Fibroblast of lung (primary cell): Measurements from ENCODE around the gene MRPL19. TPM values are rescaled to one million over a fixed set of nuclear protein-coding genes. Genes with fewer than 3 reads are reported as not detected.
"Not testable (repeated sequence)": the region's sequence is repeated elsewhere in the genome, so short reads cannot be mapped to it uniquely, and the experiment has no call there.

Experiments
- DNase-seq, 2 donors: peaks; one replicate each; pipeline versions ENCODE4 v3.0.0 to v3.0.0-alpha.2; 2010; ENCODE audit warnings: low read depth in 2 of 2
- H2AFZ ChIP-seq: 2 replicates; pipeline ENCODE4 v1.5.1; 2012; ENCODE audit warnings: low read length, control low read depth, inconsistent platforms
- H3K27ac ChIP-seq: 2 replicates; pipeline ENCODE4 v1.5.1; 2011; ENCODE audit warnings: low read length, control low read depth; ENCODE audit not compliant: insufficient read depth
- H3K27me3 ChIP-seq: 2 replicates; pipeline ENCODE4 v1.5.1; 2011; ENCODE audit warnings: mild to moderate bottlenecking, low read length; ENCODE audit not compliant: control insufficient read depth, insufficient read depth
- H3K36me3 ChIP-seq: 2 replicates; pipeline ENCODE4 v1.5.1; 2011; ENCODE audit warnings: low read length; ENCODE audit not compliant: control insufficient read depth, insufficient read depth
- H3K4me1 ChIP-seq: 2 replicates; pipeline ENCODE4 v1.5.1; 2011; ENCODE audit warnings: low read length; ENCODE audit not compliant: control insufficient read depth, insufficient read depth; ENCODE audit errors: extremely low read depth
- H3K4me2 ChIP-seq: 2 replicates; pipeline ENCODE4 v1.5.1; 2011; ENCODE audit warnings: low read length, control low read depth; ENCODE audit not compliant: insufficient read depth; ENCODE audit errors: extremely low read depth
- H3K4me3 ChIP-seq, 4 experiments: fragments of 200-600 bp in 1 of 4; sonication (generic) in 1 of 4; replicated peaks in 1 of 4; 2 replicates each; pipeline ENCODE4 v1.5.1; 2011 to 2016; ENCODE audit warnings: low read length in 4 of 4, low read depth in 3 of 4, mild to moderate bottlenecking in 3 of 4, control low read depth in 2 of 4, inconsistent platforms in 1 of 4, mixed read lengths in 1 of 4; ENCODE audit not compliant: insufficient read depth in 1 of 4; ENCODE audit errors: control extremely low read depth in 1 of 4
- H3K79me2 ChIP-seq: 2 replicates; pipeline ENCODE4 v1.5.1; 2012; ENCODE audit warnings: mild to moderate bottlenecking, low read length, inconsistent platforms; ENCODE audit not compliant: control insufficient read depth, insufficient read depth
- H3K9ac ChIP-seq: 2 replicates; pipeline ENCODE4 v1.5.1; 2011; ENCODE audit warnings: mild to moderate bottlenecking, low read length, control low read depth; ENCODE audit not compliant: insufficient read depth
- H3K9me3 ChIP-seq: 2 replicates; pipeline ENCODE4 v1.5.1; 2012; ENCODE audit warnings: low read depth, low read length; ENCODE audit not compliant: control insufficient read depth, insufficient read depth
- H4K20me1 ChIP-seq: 2 replicates; pipeline ENCODE4 v1.5.1; 2011; ENCODE audit warnings: low read length; ENCODE audit not compliant: control insufficient read depth, insufficient read depth; ENCODE audit errors: extremely low read depth
- CTCF ChIP-seq, 2 donors: IDR thresholded peaks in 1 of 2; conservative IDR thresholded peaks in 1 of 2; 1 replicate in 1 of 2; 2 replicates in 1 of 2; pipeline ENCODE4 v1.5.1; 2011 to 2012; ENCODE audit warnings: low read length in 2 of 2, control low read depth in 1 of 2, inconsistent platforms in 1 of 2, low read depth in 1 of 2, mild to moderate bottlenecking in 1 of 2
- EZH2 ChIP-seq: IDR thresholded peaks from 2 replicates; pipeline ENCODE4 v1.5.1; 2012; ENCODE audit warnings: low read length, control low read depth, mild to moderate bottlenecking; ENCODE audit errors: missing control alignments
- polyA plus RNA-seq, 2 donors: library from polyadenylated mRNA; depleted of rRNA in 1 of 2; stranded (reverse) in 1 of 2; unstranded in 1 of 2; fragments of >200 nt; gene quantifications; 2 replicates each; pipeline ENCODE4 v1.2.1, GENCODE V29; 2011 to 2012; ENCODE audit warnings: missing spikeins in 1 of 2
- total RNA-seq: library from RNA; depleted of rRNA; stranded (reverse); fragments of >200 nt; gene quantifications from 2 replicates; pipeline ENCODE4 v1.2.1, GENCODE V29; 2014

MRPL19 gene
- total and polyA plus RNA-seq, 2 donors (not counting 1 experiment from before 2014, with no cell fraction given): 36.2 to 39.3 TPM

DNA sequence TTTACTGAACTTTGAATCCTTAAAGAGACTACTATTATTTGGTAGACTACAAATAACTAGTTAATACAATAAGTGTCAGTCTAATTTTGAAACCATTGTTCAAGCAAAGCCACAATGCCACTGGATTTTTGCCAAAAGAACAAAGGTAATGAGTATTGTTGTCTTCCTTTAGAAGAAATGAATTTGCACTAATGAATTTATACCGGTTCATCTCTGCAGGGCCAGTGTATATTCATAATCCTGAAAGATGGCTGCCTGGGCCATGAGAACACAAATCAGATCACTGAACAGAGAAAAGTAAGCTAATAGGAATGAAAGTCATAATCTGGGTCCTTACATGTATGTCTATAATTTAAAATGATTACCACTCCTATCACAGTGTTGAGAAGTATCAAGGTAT is 33.0 kb downstream of the MRPL19 start:
- no peaks in the 10 kb centered on the region for H3K9me3 ChIP-seq
- no peak for DNase-seq
- no peaks in the 10 kb centered on the region for H3K79me2 ChIP-seq
- no peak overlapping the region for H3K4me3 ChIP-seq
- no peak overlapping the region for H3K4me2 ChIP-seq
- no peak overlapping the region for H3K9ac ChIP-seq
- H3K27ac ChIP-seq: no peak overlapping the region
- H3K27me3 ChIP-seq: no peaks in the 10 kb centered on the region
- H4K20me1 ChIP-seq: no peaks in the 10 kb centered on the region
- H3K36me3 ChIP-seq: peaks cover 1% of the 10 kb centered on the region
- no peak overlapping the region for H2AFZ ChIP-seq
- no peaks in the 10 kb centered on the region for H3K4me1 ChIP-seq
- TF ChIP-seq CTCF (conservative IDR thresholded peaks at IDR 0.05 in 1 of 2, IDR thresholded peaks at IDR 0.05 in 1 of 2; ENCODE audit: low read depth in 1 of 2, low read length in 2 of 2): no peak
- no peak for TF ChIP-seq EZH2

DNA sequence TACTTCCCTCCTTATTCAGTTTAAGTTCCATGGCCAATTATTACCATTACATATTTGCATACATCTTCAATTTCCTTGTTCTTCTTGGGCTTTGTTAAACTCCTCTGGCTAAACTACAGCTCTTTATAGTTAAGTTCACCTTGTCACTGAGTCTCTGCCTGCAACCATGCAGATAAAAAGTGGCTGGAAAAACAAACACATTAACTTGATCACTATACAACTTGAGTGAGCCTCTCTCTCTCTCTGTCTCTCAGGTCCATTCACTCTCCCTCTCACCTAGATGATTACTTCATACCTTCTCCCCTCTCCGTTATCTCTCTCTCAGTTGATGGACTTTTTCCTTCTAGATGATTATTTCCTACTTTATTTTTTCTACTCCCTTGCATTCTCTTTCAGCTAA is 33.8 kb downstream of the MRPL19 start:
- Histone ChIP-seq H4K20me1 (no peaks in the 10 kb centered on the region), H3K4me2 (no peak overlapping the region), H3K9me3 (no peaks in the 10 kb centered on the region), H2AFZ (no peak overlapping the region), H3K79me2 (no peaks in the 10 kb centered on the region), H3K9ac (no peak overlapping the region), H3K4me1 (no peaks in the 10 kb centered on the region), H3K4me3 (no peak overlapping the region), H3K36me3 (peaks cover 1% of the 10 kb centered on the region), H3K27ac (no peak overlapping the region), H3K27me3 (no peaks in the 10 kb centered on the region)
- TF ChIP-seq EZH2: no peak
- no peak for DNase-seq

DNA sequence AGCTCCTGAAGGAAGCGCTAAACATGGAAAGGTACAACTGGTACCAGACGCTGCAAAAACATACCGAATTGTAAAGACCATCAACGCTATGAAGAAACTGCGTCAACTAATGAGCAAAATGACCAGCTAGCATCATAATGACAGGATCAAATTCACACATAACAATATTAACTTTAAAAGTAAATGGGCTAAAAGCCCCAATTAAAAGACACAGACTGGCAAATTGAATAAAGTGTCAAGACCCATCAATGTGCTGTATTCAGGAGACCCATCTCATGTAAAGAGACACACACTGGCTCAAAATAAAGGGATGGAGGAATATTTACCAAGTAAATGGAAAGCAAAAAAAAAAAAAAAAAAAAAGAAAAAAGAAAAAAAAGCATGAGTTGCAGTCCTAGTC is 36.8 kb downstream of the MRPL19 start:
- H3K4me2 ChIP-seq, H3K36me3 ChIP-seq, H3K4me3 ChIP-seq, H3K9ac ChIP-seq, H3K9me3 ChIP-seq, DNase-seq, H2AFZ ChIP-seq, H3K4me1 ChIP-seq, H3K27me3 ChIP-seq, H3K79me2 ChIP-seq, H4K20me1 ChIP-seq, H3K27ac ChIP-seq: not testable (repeated sequence)

- no peak overlapping the region for H2AFZ ChIP-seq
- no peak overlapping the region for H3K4me2 ChIP-seq
- DNase-seq: no peak
- no peaks in the 10 kb centered on the region for H3K27me3 ChIP-seq
- H3K9ac ChIP-seq: no peak overlapping the region
- no peaks in the 10 kb centered on the region for H4K20me1 ChIP-seq
- H3K79me2 ChIP-seq: no peaks in the 10 kb centered on the region
- H3K4me3 ChIP-seq: no peak overlapping the region
- H3K9me3 ChIP-seq: no peaks in the 10 kb centered on the region
- no peaks in the 10 kb centered on the region for H3K4me1 ChIP-seq
- no peaks in the 10 kb centered on the region for H3K36me3 ChIP-seq
- TF ChIP-seq EZH2: no peak
- TF ChIP-seq CTCF (conservative IDR thresholded peaks at IDR 0.05 in 1 of 2, IDR thresholded peaks at IDR 0.05 in 1 of 2; ENCODE audit: low read depth in 1 of 2, low read length in 2 of 2): no peak
- no peak overlapping the region for H3K27ac ChIP-seq
Measured at GRCh38 chr2:75688196-75688595, 41.6 kb downstream of the MRPL19 start.
